GM21723 (cell line): ENCODE data around the gene RBM8A.
A peak's percentile ranks its signal among the peaks of the same experiment; 100 is the strongest.

Experiments
- ATAC-seq: cut with Tn5 transposase; IDR thresholded peaks from one replicate; pipeline ENCODE4 v1.9.1; 2021; ENCODE audit warnings: mild to moderate bottlenecking, moderate library complexity; ENCODE audit not compliant: unreplicated experiment

Gene RBM8A

GRCh38 chr1:145918144-145918991 lies 8.9 kb downstream of the RBM8A start, which contains the start of gene PEX11B:
PEX11B (minus strand) TSS chr1:145918717; CDS start chr1:145918688, 29 bp downstream.
- peak; percentile 85 for ATAC-seq

DNA sequence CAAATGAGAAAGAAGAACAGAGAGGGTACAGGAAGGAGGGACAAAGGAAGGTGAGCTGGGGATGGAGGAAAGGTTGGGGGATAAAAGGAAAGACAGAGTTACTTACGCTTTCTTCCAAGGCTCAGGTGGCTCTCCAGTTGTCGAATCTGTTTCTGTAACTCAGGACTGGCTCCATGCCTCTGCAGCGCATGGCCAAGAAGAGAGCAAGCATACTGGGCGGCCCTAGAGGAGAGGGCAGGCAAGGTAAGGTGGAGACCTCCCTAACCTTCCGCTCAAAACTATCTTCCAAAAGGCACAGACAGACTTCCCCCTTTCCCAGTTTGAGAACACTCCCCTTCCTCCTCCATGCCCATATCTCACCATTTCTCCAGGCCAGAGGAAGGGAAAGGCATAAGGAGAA lies 9.7 kb downstream of the RBM8A start:
- no peak for ATAC-seq

DNA sequence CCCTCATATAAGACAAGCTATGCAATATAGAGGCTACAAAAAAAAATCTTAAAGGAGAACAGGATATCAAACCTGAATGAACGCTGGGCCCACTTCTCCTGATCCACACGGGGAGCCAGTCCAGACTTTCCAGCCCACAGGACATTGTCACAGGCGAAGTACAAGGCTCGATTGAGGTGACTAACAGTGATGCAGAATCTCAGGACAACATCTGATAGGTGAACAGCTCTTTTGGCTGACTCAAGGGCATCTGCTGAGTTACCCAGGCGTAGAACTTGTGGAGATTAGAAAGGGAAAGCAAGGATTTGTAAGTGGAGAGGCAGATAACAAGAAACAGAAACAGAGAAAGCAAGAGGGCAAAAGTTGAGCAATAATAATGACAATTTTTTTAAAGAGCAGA lies 10.5 kb downstream of the RBM8A start:
- ATAC-seq: no peak

GRCh38 chr1:145912128-145912641 lies 15.1 kb downstream of the RBM8A start:
- ATAC-seq: no peak

DNA sequence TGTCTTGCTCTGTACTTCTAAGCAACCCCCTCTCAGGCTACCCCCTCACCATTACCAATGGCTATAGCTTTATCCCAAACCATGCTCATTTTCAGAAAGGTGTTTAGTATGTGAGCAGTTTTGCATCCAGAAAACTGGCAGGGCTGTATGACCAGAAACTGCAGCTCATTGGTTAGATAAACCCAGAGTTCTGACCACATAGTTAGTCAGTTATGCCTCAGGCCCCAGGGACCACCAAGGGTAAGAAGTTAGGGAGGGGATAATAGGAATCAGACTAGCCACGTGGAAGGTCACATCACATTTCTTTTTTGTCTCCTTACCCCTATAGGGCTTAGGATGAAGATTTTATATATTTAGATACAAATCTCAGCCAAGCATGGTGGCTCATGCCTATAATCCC lies 18.6 kb downstream of the RBM8A start:
- ATAC-seq: no peak

GRCh38 chr1:145906954-145907753 lies 20.1 kb downstream of the RBM8A start:
- ATAC-seq: no peak

DNA sequence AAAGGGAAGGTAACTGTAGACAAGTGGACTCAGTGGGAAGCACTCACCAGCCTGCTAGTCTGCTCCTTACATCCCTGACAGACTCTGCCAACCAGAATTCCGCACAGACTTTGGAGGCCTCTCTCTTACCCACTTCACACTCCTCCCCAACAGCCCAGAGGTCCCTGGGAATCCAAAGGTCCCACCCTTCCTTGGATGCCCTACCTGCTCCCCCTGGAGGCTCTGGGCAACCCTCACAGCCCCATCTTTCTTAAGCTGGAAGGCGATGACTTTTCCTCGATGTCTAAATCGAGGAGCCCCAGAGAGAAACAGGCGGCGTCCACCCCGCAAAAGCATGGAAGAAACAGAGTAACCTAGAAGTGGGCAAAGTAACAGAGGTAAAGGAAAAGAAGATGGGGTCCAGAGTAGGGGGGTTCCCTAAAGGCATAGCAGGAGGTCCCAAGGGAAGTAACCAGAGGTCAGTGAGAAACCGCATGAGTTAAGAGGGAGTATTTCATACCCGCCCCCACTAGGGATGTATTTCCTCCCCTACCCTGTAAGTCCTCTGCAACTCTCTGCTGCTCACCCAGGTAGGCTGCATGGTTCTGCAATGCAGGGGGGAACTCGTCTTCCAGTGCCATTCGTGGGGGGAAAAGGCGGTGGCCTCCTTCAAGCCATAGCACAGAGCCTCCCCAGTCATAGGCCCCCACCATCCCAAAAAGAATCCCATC lies 25.8 kb downstream of the RBM8A start:
- no peak for ATAC-seq

DNA sequence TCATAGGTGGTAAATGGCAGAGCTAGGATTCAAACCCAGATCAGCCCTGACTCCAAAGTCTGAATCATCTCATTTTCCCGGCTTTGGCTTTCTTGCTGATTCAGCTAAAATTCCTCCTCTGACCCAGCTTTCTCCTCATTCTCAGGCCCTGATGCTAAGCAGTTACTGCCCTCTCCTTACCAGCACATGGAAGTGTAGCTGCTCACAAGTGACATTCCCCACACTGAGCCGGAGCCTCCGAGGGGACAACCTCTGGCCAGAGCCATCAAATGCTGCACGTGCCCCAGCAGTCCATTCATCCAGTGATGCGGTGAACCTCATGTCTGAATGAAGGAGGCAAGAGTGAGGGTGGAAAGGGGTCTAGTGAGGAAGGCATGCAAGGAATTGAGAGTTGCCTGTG lies 28.5 kb downstream of the RBM8A start:
- no peak for ATAC-seq

GRCh38 chr1:145897969-145898368 lies 29.3 kb downstream of the RBM8A start:
- ATAC-seq: no peak

DNA sequence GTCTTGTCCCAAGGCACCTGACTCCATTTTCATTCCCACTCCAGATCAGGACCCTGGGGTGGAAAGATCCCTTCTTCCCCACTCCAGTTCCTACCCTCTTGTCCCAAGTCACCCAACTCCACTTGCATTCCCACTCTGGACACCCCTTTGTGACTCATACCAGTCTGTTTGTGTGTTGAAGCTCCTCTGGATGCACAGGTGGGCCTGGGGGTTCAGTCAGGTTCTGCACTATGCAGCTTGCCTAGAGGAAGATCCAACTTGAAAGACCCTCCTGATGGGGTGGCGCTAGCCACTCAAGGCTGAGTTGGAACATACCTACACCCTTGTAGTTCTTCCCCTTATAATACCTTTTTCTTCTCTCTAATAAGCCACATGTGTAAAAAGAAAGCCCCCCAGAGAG lies 31.8 kb downstream of the RBM8A start:
- no peak for ATAC-seq

- no peak for ATAC-seq
Observed at GRCh38 chr1:145893306-145894055, 33.8 kb downstream of the RBM8A start.

- ATAC-seq: no peak
Observed at GRCh38 chr1:145892486-145893087, 34.7 kb downstream of the RBM8A start.

- ATAC-seq: peak; percentile 48
Observed at GRCh38 chr1:145891587-145892485, 35.4 kb downstream of the RBM8A start.

DNA sequence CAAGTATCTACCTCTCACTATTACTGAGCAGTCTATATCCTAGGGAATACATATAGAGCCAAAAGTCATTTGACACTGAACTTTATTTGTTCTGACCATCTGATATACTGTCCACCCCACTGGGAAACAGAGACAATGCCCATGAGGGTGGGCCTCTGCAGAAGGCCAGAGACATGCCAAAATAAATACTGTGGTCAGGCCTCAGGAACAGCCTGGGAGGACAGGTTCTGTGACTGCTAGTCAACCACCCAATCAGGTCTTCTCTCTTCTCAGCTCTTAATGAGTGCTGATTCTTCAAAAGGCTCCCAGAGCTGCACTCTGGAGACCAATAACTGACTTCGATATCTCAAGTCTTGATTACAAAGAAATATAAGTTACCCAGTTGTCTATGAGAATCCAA lies 36.1 kb downstream of the RBM8A start:
- no peak for ATAC-seq

- no peak for ATAC-seq
Observed at GRCh38 chr1:145889722-145890121, 37.6 kb downstream of the RBM8A start.

GRCh38 chr1:145887631-145888030 lies 39.7 kb downstream of the RBM8A start:
- ATAC-seq: no peak

- ATAC-seq: no peak
Observed at GRCh38 chr1:145886816-145887215, 40.5 kb downstream of the RBM8A start.

DNA sequence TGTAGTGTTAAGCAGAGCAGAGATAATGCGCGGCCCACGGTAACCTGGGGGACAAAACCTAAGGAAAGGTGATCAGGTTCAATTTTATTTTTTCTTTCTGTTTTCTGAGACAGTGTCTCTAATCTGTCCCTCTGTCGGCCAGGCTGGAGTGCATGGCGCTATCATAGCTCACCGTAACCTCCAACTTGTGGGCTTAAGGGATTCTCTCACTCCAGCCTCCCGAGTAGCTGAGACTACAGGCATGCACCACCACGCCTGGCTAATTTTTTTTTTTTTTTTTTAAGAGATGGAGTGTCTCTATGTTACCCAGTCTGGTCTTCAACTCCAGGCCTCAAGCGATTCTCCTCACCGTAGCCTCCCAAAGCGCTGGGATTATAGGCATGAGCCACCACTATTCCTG lies 40.9 kb downstream of the RBM8A start:
- ATAC-seq: no peak

- ATAC-seq: peak; percentile 99
Observed at GRCh38 chr1:145885738-145886287, 41.5 kb downstream of the RBM8A start, which contains the start of gene ANKRD35. ANKRD35 (minus strand) TSS chr1:145885866; CDS start chr1:145885758, 108 bp downstream.
